Spleen (tissue), 11 donors: Measurements from ENCODE around the gene SLC25A11. TPM values are rescaled to one million over a fixed set of nuclear protein-coding genes. Genes with fewer than 3 reads are reported as not detected.

Source experiments
- DNase-seq: peaks from one replicate; pipeline ENCODE4 v3.0.0-alpha.2; 2020
- H3K27ac ChIP-seq, 8 donors: fragments of 200-600 bp; sonication (generic) in 7 of 8; 1 replicate in 4 of 8; 2 replicates in 4 of 8; pipeline versions ENCODE4 v1.5.0 to v1.8.0; 2016 to 2021; ENCODE audit warnings: inconsistent platforms in 4 of 8, mild to moderate bottlenecking in 4 of 8, moderate library complexity in 1 of 8
- H3K27me3 ChIP-seq, 7 donors: fragments of 200-600 bp; sonication (generic) in 6 of 7; replicated peaks in 1 of 7; 1 replicate in 4 of 7; 2 replicates in 3 of 7; pipeline versions ENCODE4 v1.5.0 to v1.8.0; 2016 to 2021; ENCODE audit warnings: inconsistent platforms in 3 of 7, mild to moderate bottlenecking in 1 of 7
- H3K36me3 ChIP-seq, 6 donors: fragments of 200-600 bp; sonication (generic) in 5 of 6; 1 replicate in 4 of 6; 2 replicates in 2 of 6; pipeline versions ENCODE4 v1.5.0 to v1.8.0; 2016 to 2021; ENCODE audit warnings: inconsistent platforms in 2 of 6
- H3K4me1 ChIP-seq, 6 donors: fragments of 200-600 bp; sonication (generic) in 5 of 6; 1 replicate in 3 of 6; 2 replicates in 3 of 6; pipeline versions ENCODE4 v1.5.0 to v1.8.0; 2016 to 2021; ENCODE audit warnings: inconsistent platforms in 3 of 6
- H3K4me3 ChIP-seq, 8 donors: fragments of 200-600 bp; sonication (generic) in 7 of 8; 1 replicate in 4 of 8; 2 replicates in 4 of 8; pipeline versions ENCODE4 v1.5.0 to v1.8.0; 2016 to 2021; ENCODE audit warnings: inconsistent platforms in 4 of 8, mild to moderate bottlenecking in 4 of 8, moderate library complexity in 2 of 8
- H3K9me3 ChIP-seq, 8 donors: fragments of 200-600 bp; sonication (generic) in 7 of 8; 1 replicate in 4 of 8; 2 replicates in 4 of 8; pipeline versions ENCODE4 v1.5.0 to v1.8.0; 2016 to 2021; ENCODE audit warnings: inconsistent platforms in 4 of 8
- POLR2A ChIP-seq, 3 donors: fragments of 450-650 bp; IDR thresholded peaks; one replicate each; pipeline ENCODE4 v1.5.1; 2017; ENCODE audit warnings: antibody characterized with exemption in 3 of 3, mild to moderate bottlenecking in 1 of 3
- POLR2AphosphoS5 ChIP-seq, 3 donors: sonication (generic); formaldehyde crosslinking; IDR thresholded peaks; one replicate each; pipeline ENCODE4 v1.5.1; 2017; ENCODE audit warnings: antibody characterized with exemption in 3 of 3
- WGBS, 5 donors: extraction: QIAGEN DNeasy Blood & Tissue Kit in 3 of 5; methylation state at CpG; one replicate each; pipeline versions ENCODE4 v1.1.5 to v1.1.7; 2013 to 2018; 5-methylcytosine and 5-hydroxymethylcytosine counted together
- intact Hi-C: fragments of 100-400 bp; cut with DNase I; formaldehyde crosslinking; loops from one replicate; pipeline ENCODE4 v1.15.0; 2023; ENCODE audit warnings: low total_unique reads
- polyA plus RNA-seq, 3 donors: library from polyadenylated mRNA; stranded (reverse); fragments of 200-250 nt; gene quantifications; one replicate each; pipeline ENCODE4 v1.2.1, GENCODE V29; 2013
- total RNA-seq, 7 donors: library from RNA; depleted of rRNA in 3 of 7; stranded (reverse); fragments of >200 nt in 3 of 7; fragmentation: NEBNext Ultra II Directional in 4 of 7; extraction: Animal tissue kit (Norgen Biotek cat#: 25700) in 4 of 7; gene quantifications; one replicate each; pipeline versions ENCODE4 v1.1.0 to v1.2.1, GENCODE V29; 2016 to 2021
- TF ChIP-seq, protein P1 (sequence below), 11 experiments: fragments of 200-600 bp in 7 of 11; fragments of 450-650 bp in 4 of 11; sonication (generic) in 4 of 11; IDR thresholded peaks in 8 of 11; conservative IDR thresholded peaks in 3 of 11; 1 replicate in 7 of 11; 2 replicates in 4 of 11; pipeline versions ENCODE4 v1.4.0 to v1.8.0; 2016 to 2021; ENCODE audit warnings: antibody characterized with exemption in 11 of 11, inconsistent platforms in 4 of 11, mild to moderate bottlenecking in 1 of 11
- donor health status: healthy with polysubstance abuse.
- donor health status: DM: no; HTN: no; CAD: no; lungs with moderate emphysema.
- donor health status: DM: no; HTN: no; CAD: no.
- donor health status: Bipolar disorder and iron deficiency.
- donor health status: healthy.
- donor health status: DM: no; HTN: no; CAD: no.
- donor health status: DM: yes; HTN: yes; CAD: no.

SLC25A11 gene
- total and polyA plus RNA-seq, 10 donors, result 22.1 to 61.0 (median 40.7) TPM

DNA sequence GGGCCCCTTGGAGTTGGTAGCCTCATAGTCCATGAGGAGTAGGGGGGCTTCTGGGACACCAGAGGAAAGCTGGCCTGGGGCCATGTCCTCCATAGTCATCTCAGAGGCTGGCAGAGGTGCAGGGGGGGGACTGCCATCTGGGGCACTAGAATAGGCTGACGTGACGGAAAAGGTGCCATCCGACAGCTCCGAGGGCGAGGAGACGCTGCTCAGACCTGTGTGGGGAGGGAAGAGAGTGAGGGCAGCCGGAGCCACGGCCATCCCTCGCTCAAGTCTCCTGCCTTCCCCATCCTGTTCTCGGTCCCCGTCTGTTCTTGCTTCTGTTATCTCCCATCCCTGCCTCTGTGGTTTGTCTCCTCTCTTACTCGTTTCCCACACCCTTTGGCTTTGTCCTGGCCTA lies 32.5 kb upstream of the SLC25A11 start:
- no peaks in the 10 kb centered on the region for H3K9me3 ChIP-seq
- 93 to 96% (median 93%) methylated on average over 12 of the region's 12 CpGs for WGBS, 5 donors
- DNase-seq, result no peak
- H3K27ac ChIP-seq, result peak overlapping the region in 3 of 8 donors; percentile 51 to 63 (median 54)
- no peak overlapping the region for H3K4me3 ChIP-seq
- TF ChIP-seq, protein P1, sequence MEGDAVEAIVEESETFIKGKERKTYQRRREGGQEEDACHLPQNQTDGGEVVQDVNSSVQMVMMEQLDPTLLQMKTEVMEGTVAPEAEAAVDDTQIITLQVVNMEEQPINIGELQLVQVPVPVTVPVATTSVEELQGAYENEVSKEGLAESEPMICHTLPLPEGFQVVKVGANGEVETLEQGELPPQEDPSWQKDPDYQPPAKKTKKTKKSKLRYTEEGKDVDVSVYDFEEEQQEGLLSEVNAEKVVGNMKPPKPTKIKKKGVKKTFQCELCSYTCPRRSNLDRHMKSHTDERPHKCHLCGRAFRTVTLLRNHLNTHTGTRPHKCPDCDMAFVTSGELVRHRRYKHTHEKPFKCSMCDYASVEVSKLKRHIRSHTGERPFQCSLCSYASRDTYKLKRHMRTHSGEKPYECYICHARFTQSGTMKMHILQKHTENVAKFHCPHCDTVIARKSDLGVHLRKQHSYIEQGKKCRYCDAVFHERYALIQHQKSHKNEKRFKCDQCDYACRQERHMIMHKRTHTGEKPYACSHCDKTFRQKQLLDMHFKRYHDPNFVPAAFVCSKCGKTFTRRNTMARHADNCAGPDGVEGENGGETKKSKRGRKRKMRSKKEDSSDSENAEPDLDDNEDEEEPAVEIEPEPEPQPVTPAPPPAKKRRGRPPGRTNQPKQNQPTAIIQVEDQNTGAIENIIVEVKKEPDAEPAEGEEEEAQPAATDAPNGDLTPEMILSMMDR (IDR thresholded peaks at IDR 0.05 in 8 of 11, conservative IDR thresholded peaks at IDR 0.05 in 3 of 11), result no peak
- TF ChIP-seq POLR2A (IDR thresholded peaks at IDR 0.05) (no peak), POLR2AphosphoS5 (IDR thresholded peaks at IDR 0.05) (peak in 2 of 3 donors; percentile 37 to 67)
- peaks cover 0 to 90% (median 58%) of the 10 kb centered on the region in 6 donors for H3K36me3 ChIP-seq
- H3K4me1 ChIP-seq, result peaks cover 8 to 78% (median 31%) of the 10 kb centered on the region in 6 donors
- no peaks in the 10 kb centered on the region for H3K27me3 ChIP-seq
- intact Hi-C loops, result no loop called here

DNA sequence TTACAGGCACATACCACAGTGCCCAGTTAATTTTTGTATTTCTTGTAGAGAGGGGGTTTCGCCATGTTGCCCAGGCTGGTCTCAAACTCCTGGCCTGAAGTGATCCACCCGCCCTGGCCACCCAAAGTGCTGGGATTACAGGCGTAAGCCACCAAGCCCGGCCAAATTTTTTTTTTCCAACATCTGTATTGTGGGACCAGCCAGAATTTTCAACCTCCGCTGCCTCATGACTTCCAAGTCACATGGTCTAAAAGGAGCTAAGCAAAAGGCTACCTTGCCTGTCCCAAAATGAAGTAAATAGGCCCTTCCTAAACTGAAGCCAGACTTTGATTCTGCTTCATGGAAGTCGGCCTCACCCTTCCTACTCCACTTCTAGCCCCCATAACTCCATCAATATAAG lies 32.0 kb upstream of the SLC25A11 start:
- H3K4me3 ChIP-seq, result no peak overlapping the region
- H3K4me1 ChIP-seq, result peaks cover 8 to 80% (median 33%) of the 10 kb centered on the region in 6 donors
- no peak overlapping the region for H3K27ac ChIP-seq
- intact Hi-C loops, result no loop called here
- peaks cover 0 to 85% (median 53%) of the 10 kb centered on the region in 6 donors for H3K36me3 ChIP-seq
- TF ChIP-seq, protein P1 (IDR thresholded peaks at IDR 0.05 in 8 of 11, conservative IDR thresholded peaks at IDR 0.05 in 3 of 11), result no peak
- no peak for TF ChIP-seq POLR2AphosphoS5 (IDR thresholded peaks at IDR 0.05)
- no peak for TF ChIP-seq POLR2A (IDR thresholded peaks at IDR 0.05)
- no peaks in the 10 kb centered on the region for H3K27me3 ChIP-seq
- WGBS, 5 donors, result 92 to 97% (median 96%) methylated on average over 6 of the region's 6 CpGs
- no peaks in the 10 kb centered on the region for H3K9me3 ChIP-seq
- no peak for DNase-seq

DNA sequence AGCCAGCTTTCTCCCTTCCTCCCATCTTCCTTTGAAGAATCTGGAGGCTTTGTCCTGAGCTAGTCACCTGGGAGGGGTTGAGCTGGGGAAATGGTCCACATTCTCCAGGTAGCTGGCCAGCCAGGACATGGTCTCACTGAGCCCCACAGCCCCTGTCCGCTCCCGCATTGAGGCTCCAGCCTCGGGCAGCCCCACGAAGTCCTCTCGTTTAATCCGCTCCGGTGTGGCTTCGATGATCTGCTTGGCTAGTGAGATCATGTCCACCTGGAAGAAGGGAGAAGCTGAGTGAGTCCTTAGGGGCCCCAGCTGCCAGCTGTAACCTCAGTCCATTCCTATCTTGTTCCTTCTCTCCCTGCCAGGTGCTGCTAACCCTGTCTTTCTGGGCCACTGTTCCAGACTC lies 30.4 kb upstream of the SLC25A11 start:
- Histone ChIP-seq H3K27me3 (no peaks in the 10 kb centered on the region), H3K4me1 (peaks cover 15 to 88% (median 47%) of the 10 kb centered on the region in 6 donors), H3K9me3 (no peaks in the 10 kb centered on the region), H3K36me3 (peaks cover 0 to 75% (median 45%) of the 10 kb centered on the region in 6 donors), H3K27ac (peak overlapping the region in 2 of 8 donors; percentile 94 to 95), H3K4me3 (no peak overlapping the region)
- no peak for DNase-seq
- intact Hi-C loops, result no loop called here
- 92 to 97% (median 96%) methylated on average over 3 to 8 of the region's 8 CpGs for WGBS, 5 donors
- TF ChIP-seq, protein P1 (IDR thresholded peaks at IDR 0.05 in 8 of 11, conservative IDR thresholded peaks at IDR 0.05 in 3 of 11), result no peak
- no peak for TF ChIP-seq POLR2A (IDR thresholded peaks at IDR 0.05)
- TF ChIP-seq POLR2AphosphoS5 (IDR thresholded peaks at IDR 0.05), result no peak

DNA sequence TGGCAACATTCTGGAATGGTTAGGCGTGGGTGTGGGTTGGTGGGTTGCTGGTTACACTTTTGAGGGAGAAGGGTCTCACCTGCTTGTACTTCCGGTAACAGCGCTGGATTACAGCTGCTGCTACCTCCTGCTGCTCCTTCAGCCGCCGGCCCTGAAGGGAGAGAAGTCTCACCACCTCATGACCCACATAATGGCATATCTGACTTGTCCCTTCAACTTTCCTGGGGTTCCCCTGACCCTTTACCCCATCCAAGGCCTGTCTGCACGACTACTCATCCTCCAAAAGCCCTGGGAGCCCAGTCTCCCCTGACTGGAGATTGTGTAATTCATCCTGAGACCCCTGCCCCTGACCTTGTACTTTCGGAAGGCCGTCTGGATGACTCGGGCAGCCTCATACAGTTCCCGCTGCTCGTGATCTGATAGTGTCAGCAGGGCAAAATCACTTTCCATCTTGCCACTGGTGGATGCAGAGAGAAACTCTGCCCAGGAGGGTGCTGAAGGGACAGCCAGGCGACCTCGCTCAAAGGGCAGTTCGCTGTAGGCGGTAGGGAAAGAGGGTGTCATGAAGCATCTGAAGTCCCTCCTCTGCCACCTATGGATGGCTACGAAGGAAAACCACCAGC lies 29.8 kb upstream of the SLC25A11 start:
- no peaks in the 10 kb centered on the region for H3K27me3 ChIP-seq
- H3K4me3 ChIP-seq, result no peak overlapping the region
- no peak for DNase-seq
- TF ChIP-seq, protein P1 (IDR thresholded peaks at IDR 0.05 in 8 of 11, conservative IDR thresholded peaks at IDR 0.05 in 3 of 11), result no peak
- peaks cover 15 to 90% (median 49%) of the 10 kb centered on the region in 6 donors for H3K4me1 ChIP-seq
- H3K36me3 ChIP-seq, result peaks cover 0 to 75% (median 45%) of the 10 kb centered on the region in 6 donors
- H3K27ac ChIP-seq, result peak overlapping the region in 4 of 8 donors; percentile 93 to 95 (median 94)
- intact Hi-C loops, result no loop called here
- no peaks in the 10 kb centered on the region for H3K9me3 ChIP-seq
- WGBS, 5 donors, result 76 to 89% (median 85%) methylated on average over 14 to 16 of the region's 16 CpGs
